GM12801 (cell line): ENCODE measurements around the gene RPL32.

ENCODE experiments used
- TF ChIP-seq, protein P1 (sequence below): IDR thresholded peaks from one replicate; pipeline ENCODE4 v1.5.1; 2011; ENCODE audit warnings: control low read depth; ENCODE audit not compliant: insufficient read length; ENCODE audit errors: extremely low read depth

The RPL32 gene

DNA sequence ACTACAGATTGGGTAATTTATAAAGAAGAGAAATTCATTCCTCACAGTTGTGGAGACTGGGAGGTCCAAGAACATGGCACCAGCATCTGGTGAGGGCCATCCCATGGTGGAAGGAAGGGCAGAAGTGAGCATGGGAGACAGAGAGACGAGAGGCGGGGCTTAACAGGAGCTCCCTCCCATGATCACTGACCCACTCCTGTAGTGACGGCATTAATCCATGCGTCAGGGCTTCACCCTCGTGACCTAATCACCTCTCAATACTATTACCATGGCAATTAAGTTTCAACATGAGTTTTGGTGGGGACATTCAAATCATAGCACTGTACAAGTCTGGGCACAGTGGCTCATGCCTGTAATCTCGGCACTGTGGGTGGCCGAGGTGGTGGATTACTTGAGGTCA is 17.1 kb downstream of the RPL32 start:
- TF ChIP-seq, protein P1, sequence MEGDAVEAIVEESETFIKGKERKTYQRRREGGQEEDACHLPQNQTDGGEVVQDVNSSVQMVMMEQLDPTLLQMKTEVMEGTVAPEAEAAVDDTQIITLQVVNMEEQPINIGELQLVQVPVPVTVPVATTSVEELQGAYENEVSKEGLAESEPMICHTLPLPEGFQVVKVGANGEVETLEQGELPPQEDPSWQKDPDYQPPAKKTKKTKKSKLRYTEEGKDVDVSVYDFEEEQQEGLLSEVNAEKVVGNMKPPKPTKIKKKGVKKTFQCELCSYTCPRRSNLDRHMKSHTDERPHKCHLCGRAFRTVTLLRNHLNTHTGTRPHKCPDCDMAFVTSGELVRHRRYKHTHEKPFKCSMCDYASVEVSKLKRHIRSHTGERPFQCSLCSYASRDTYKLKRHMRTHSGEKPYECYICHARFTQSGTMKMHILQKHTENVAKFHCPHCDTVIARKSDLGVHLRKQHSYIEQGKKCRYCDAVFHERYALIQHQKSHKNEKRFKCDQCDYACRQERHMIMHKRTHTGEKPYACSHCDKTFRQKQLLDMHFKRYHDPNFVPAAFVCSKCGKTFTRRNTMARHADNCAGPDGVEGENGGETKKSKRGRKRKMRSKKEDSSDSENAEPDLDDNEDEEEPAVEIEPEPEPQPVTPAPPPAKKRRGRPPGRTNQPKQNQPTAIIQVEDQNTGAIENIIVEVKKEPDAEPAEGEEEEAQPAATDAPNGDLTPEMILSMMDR = no peak

DNA sequence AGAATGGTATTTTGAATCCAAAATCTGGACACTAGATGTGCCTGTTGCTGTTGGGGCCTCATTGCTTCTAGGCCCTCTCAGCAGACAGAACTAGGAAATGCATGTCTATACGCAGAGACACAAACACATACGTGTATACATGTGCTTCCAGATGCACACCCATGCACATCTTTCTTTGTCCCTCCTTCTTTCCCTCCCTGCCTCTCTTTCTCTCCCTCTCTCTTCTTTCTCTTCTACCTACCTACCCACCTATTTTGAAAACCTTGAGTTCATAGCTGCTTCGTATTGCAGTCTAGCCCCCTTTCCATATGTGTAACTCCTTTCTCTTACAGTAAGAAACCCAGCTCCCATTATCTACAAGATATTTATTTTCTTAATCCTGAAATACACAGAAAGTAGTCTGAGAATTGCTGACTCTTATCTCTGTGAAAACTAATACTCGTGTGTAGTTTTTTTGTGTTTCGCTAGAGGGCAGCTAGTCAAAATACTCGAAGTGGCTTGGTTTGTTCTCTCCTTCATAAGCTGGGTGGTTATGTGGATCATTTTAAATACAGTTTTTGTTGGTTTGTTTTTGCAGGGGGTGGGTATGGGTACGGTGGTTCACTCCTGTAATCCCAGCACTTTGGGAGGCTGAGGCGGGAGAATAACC is 18.5 kb downstream of the RPL32 start:
- TF ChIP-seq, protein P1 = no peak

DNA sequence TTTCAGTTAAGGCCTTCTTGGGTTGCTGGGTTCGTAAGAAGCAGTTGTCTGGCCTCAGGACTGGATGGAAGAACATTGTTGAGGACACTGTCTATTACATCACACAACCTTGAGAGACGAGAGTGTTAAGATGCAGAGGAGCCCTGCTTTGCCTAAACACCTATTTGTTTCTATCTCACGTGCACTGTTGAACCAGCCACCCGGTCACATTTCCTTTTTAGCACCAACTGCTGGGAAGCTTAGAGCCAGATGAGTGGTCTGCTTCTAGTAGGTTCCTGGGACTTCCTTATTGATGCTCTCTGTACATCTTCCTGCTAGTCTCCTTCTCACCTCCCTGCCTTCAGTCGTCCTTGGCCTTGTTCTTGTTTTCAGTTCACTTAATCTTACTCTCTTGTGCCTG is 22.6 kb downstream of the RPL32 start:
- TF ChIP-seq, protein P1 = no peak

DNA sequence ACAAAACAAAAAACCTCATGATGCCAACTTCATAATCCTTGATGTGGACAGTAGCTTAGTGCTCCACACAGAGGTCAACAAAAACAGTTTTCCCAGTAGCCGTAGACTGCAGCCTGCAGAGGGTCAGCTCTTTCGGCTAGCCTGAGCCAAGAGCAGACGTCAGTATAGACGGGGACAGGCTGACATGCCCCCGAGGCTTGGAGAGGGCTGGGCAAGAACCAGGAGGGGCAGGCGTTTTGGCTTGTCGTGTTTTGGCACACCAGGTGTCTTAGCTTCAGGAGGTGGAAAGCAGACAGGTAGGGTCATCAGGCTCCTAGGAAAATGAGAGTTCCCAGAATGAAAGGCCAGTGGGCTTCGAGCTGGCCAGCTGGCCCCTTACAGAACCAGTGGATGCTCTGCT is 23.1 kb downstream of the RPL32 start:
- TF ChIP-seq, protein P1 = no peak

DNA sequence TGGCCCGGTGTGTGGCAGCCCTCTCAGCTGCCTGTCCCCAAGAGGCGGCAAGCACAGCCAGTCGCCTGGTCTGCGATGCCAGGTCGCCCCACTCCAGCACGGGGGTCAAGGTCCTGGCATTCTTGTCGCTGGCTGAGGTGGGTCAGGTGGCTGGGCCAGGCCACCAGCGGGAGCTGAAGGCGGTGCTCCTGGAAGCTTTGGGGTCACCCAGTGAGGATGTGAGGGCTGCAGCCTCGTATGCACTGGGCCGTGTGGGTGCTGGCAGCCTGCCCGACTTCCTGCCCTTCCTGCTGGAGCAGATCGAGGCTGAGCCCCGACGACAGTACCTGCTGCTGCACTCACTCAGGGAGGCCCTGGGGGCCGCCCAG is 24.0 kb downstream of the RPL32 start:
- TF ChIP-seq, protein P1 = no peak

DNA sequence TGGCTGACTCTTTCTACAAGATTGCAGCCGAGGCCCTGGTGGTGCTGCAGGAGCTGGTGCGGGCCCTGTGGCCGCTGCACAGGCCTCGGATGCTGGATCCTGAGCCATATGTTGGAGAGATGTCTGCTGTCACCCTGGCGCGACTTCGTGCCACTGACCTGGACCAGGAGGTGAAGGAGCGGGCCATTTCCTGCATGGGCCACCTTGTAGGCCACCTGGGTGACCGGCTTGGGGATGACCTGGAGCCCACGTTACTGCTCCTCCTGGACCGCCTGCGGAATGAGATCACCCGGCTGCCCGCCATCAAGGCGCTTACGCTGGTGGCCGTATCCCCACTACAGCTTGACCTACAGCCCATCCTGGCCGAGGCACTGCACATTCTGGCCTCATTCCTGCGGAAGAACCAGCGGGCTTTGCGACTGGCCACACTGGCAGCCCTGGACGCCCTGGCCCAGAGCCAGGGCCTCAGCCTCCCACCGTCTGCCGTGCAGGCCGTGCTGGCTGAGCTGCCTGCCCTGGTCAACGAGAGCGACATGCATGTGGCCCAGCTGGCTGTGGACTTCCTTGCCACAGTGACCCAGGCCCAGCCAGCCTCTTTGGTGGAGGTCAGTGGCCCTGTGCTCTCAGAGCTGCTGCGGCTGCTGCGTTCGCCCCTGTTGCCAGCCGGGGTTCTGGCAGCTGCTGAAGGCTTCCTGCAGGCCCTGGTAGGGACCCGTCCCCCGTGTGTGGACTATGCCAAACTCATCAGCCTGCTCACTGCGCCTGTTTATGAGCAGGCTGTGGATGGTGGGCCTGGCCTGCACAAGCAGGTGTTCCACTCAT is 24.6 kb downstream of the RPL32 start:
- TF ChIP-seq, protein P1 = no peak

DNA sequence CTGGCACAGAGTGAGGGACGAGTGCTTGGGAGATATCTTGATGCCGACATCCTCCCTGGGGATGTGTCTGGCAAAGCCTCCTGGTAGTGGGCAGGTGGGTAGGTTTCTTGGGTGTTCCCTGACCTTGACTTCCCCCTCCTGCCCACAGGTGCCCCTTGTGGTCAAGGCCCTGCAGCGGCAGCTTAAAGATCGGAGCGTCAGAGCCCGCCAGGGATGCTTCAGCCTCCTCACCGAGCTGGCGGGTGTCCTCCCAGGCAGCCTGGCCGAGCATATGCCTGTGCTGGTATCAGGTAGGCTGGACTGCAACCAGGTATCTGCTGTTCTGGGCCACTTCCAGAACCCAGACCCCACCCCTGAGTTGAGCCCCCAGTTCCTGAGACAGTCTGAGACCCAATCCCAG is 25.6 kb downstream of the RPL32 start:
- TF ChIP-seq, protein P1 = no peak
